Peyer's patch (tissue), 4 donors: ENCODE measurements around the gene PPP1CC.

Source experiments
- CTCF ChIP-seq, 6 experiments: fragments of 450-650 bp in 4 of 6; fragments of 200-600 bp in 2 of 6; sonication (generic) in 1 of 6; IDR thresholded peaks; one replicate each; pipeline ENCODE4 v1.5.1; 2017 to 2019; ENCODE audit warnings: antibody characterized with exemption in 6 of 6, mild to moderate bottlenecking in 3 of 6, moderate library complexity in 1 of 6
- POLR2A ChIP-seq, 2 donors: fragments of 450-650 bp; IDR thresholded peaks; one replicate each; pipeline ENCODE4 v1.5.1; 2017; ENCODE audit warnings: antibody characterized with exemption in 2 of 2, mild to moderate bottlenecking in 2 of 2, moderate library complexity in 2 of 2

GRCh38 chr12:110698171-110698902 lies 44.4 kb downstream of the PPP1CC start:
- TF ChIP-seq CTCF (IDR thresholded peaks at IDR 0.05) (peak; percentile 72 to 86 (median 78)), POLR2A (IDR thresholded peaks at IDR 0.05) (no peak)
